Panc1 (cell line): ENCODE results near the gene DGLUCY. TPM values are rescaled to one million over a fixed set of nuclear protein-coding genes. Genes with fewer than 3 reads are reported as not detected.

Source experiments
- ATAC-seq: fragments of 200-7000 bp; cut with Tn5 transposase; 2 replicates; pipeline ENCODE4 v1.9.1; 2020; ENCODE audit warnings: mild to moderate bottlenecking, moderate library complexity
- BruUV-seq: library from RNA; stranded (reverse); fragments of 400-500 nt; replicated peaks from 2 replicates; lab custom pipeline; 2021; lab: Mats Ljungman, UMichigan
- CTCF ChIA-PET: fragments of 300-600 bp; sonication (Branson Sonifier 250); formaldehyde crosslinking; loops from one replicate; lab custom pipeline; 2022; ENCODE audit warnings: antibody characterized with exemption; lab: Charles Lee
- POLR2A ChIA-PET: fragments of 300-600 bp; sonication (Branson Sonifier 250); formaldehyde crosslinking; loops from one replicate; lab custom pipeline; 2022; ENCODE audit warnings: antibody characterized with exemption; lab: Charles Lee
- DNase-seq: peaks from one replicate; pipeline ENCODE4 v3.0.0-alpha.2; 2010; ENCODE audit warnings: low read depth, low spot score
- H3K27ac ChIP-seq: 2 replicates; pipeline ENCODE4 v1.5.1; 2011; ENCODE audit warnings: mild to moderate bottlenecking, low read length, inconsistent platforms
- H3K27me3 ChIP-seq: fragments of 200-500 bp; sonication (Bioruptor generic); 2 replicates; pipeline ENCODE4 v1.6.0; 2014; ENCODE audit warnings: low read length, inconsistent platforms; ENCODE audit not compliant: control insufficient read depth, insufficient read depth
- H3K36me3 ChIP-seq: fragments of 200-500 bp; sonication (Bioruptor generic); 2 replicates; pipeline ENCODE4 v1.5.1; 2014; ENCODE audit warnings: inconsistent platforms, mild to moderate bottlenecking, low read length, moderate library complexity; ENCODE audit not compliant: control insufficient read depth, insufficient read depth
- H3K4me1 ChIP-seq: 2 replicates; pipeline ENCODE4 v1.5.1; 2011; ENCODE audit warnings: inconsistent platforms, mild to moderate bottlenecking, low read length, moderate library complexity; ENCODE audit not compliant: control insufficient read depth, insufficient read depth
- H3K4me3 ChIP-seq, 2 experiments: 2 replicates each; pipeline ENCODE4 v1.5.1; 2011 to 2012; ENCODE audit warnings: low read depth in 2 of 2, low read length in 2 of 2, mild to moderate bottlenecking in 2 of 2, inconsistent platforms in 1 of 2, moderate library complexity in 1 of 2
- H3K9me3 ChIP-seq: fragments of 200-500 bp; sonication (Bioruptor generic); 2 replicates; pipeline ENCODE4 v1.5.1; 2014; ENCODE audit warnings: low read depth, mild to moderate bottlenecking, inconsistent platforms, low read length, moderate library complexity; ENCODE audit not compliant: control insufficient read depth, insufficient read depth
- CTCF ChIP-seq: fragments of 450-650 bp; IDR thresholded peaks from 2 replicates; pipeline ENCODE4 v1.5.1; 2017; ENCODE audit warnings: mild to moderate bottlenecking
- POLR2AphosphoS5 ChIP-seq: IDR thresholded peaks from 2 replicates; pipeline ENCODE4 v1.6.1; 2012; ENCODE audit warnings: mild to moderate bottlenecking, low read depth, low read length, moderate library complexity
- SIN3A ChIP-seq: IDR thresholded peaks from 2 replicates; pipeline ENCODE4 v1.6.1; 2012; ENCODE audit warnings: low read depth, mild to moderate bottlenecking, low read length, moderate library complexity, borderline replicate concordance; ENCODE audit not compliant: insufficient read depth
- TCF7L2 ChIP-seq: IDR thresholded peaks from 2 replicates; pipeline ENCODE4 v1.6.1; 2011; ENCODE audit warnings: mild to moderate bottlenecking, low read depth, low read length, inconsistent platforms
- in situ Hi-C: cut with HindIII; loops from 2 replicates; pipeline ENCODE4 v1.10.0; 2016; ENCODE audit warnings: low sequenced_read_pairs, low pct_unique_long_range_greater_than_20kb
- intact Hi-C: fragments of 100-400 bp; cut with micrococcal nuclease; formaldehyde crosslinking; loops from one replicate; pipeline ENCODE4 v1.10.0; 2022; ENCODE audit not compliant: unreplicated experiment
- total RNA-seq: library from RNA; stranded (reverse); gene quantifications from one replicate; pipeline ENCODE4 v1.2.1, GENCODE V29; 2021; ENCODE audit not compliant: unreplicated experiment
- TF ChIP-seq, protein P1 (sequence below), 2 experiments: IDR thresholded peaks; 2 replicates each; pipeline ENCODE4 v1.6.1; 2011 to 2012; ENCODE audit warnings: low read depth in 2 of 2, control low read depth in 1 of 2, low read length in 1 of 2, mild to moderate bottlenecking in 1 of 2, moderate library complexity in 1 of 2; ENCODE audit not compliant: insufficient read depth in 1 of 2

The DGLUCY gene
- total RNA-seq, 1 experiment from 2014 or later = 21.3 TPM

GRCh38 chr14:91257328-91258010, 143.6 kb downstream of the DGLUCY start:
- TF ChIP-seq TCF7L2 = no peak
- TF ChIP-seq CTCF = no peak
- TF ChIP-seq, protein P1, sequence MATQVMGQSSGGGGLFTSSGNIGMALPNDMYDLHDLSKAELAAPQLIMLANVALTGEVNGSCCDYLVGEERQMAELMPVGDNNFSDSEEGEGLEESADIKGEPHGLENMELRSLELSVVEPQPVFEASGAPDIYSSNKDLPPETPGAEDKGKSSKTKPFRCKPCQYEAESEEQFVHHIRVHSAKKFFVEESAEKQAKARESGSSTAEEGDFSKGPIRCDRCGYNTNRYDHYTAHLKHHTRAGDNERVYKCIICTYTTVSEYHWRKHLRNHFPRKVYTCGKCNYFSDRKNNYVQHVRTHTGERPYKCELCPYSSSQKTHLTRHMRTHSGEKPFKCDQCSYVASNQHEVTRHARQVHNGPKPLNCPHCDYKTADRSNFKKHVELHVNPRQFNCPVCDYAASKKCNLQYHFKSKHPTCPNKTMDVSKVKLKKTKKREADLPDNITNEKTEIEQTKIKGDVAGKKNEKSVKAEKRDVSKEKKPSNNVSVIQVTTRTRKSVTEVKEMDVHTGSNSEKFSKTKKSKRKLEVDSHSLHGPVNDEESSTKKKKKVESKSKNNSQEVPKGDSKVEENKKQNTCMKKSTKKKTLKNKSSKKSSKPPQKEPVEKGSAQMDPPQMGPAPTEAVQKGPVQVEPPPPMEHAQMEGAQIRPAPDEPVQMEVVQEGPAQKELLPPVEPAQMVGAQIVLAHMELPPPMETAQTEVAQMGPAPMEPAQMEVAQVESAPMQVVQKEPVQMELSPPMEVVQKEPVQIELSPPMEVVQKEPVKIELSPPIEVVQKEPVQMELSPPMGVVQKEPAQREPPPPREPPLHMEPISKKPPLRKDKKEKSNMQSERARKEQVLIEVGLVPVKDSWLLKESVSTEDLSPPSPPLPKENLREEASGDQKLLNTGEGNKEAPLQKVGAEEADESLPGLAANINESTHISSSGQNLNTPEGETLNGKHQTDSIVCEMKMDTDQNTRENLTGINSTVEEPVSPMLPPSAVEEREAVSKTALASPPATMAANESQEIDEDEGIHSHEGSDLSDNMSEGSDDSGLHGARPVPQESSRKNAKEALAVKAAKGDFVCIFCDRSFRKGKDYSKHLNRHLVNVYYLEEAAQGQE (IDR thresholded peaks at IDR 0.05; ENCODE audit: insufficient read depth in 1 of 2, low read depth in 2 of 2, low read length in 1 of 2) = no peak
- no peak for TF ChIP-seq SIN3A
- no peak for TF ChIP-seq POLR2AphosphoS5
- intact Hi-C loops (no loop called here), in situ Hi-C loops (no loop called here)
- H3K27ac ChIP-seq = no peak overlapping the region
- CTCF ChIA-PET = interaction anchor here (0.6 kb wide), 1 partner anchor 29 kb away, joined by 3 read pairs; no protein-coding TSS in a partner anchor
- no peaks in the 10 kb centered on the region for H3K4me1 ChIP-seq
- no peaks in the 10 kb centered on the region for H3K36me3 ChIP-seq
- DNase-seq (no peak), ATAC-seq (no peak)
- H3K9me3 ChIP-seq = no peaks in the 10 kb centered on the region
- no peak overlapping the region for H3K4me3 ChIP-seq
- POLR2A ChIA-PET = no interaction called here
- no peaks in the 10 kb centered on the region for H3K27me3 ChIP-seq
- BruUV-seq = no TSS peak

- no peaks in the 10 kb centered on the region for H3K36me3 ChIP-seq
- CTCF ChIA-PET = interaction anchor here (0.6 kb wide), 1 partner anchor 28 kb away, joined by 3 read pairs; no protein-coding TSS in a partner anchor
Observed at GRCh38 chr14:91258011-91258618, 144.2 kb downstream of the DGLUCY start.

More at GRCh38 chr14:91258011-91258618, 144.2 kb downstream of the DGLUCY start:
- intact Hi-C loops = no loop called here
- no peaks in the 10 kb centered on the region for H3K27me3 ChIP-seq
- no peak overlapping the region for H3K4me3 ChIP-seq
- ATAC-seq = no peak
- no peaks in the 10 kb centered on the region for H3K9me3 ChIP-seq
- no TSS peak for BruUV-seq
- no peaks in the 10 kb centered on the region for H3K4me1 ChIP-seq
- in situ Hi-C loops = no loop called here
- DNase-seq = no peak
- TF ChIP-seq POLR2AphosphoS5 (no peak), CTCF (no peak), SIN3A (no peak), TCF7L2 (no peak)
- TF ChIP-seq, protein P1 (IDR thresholded peaks at IDR 0.05; ENCODE audit: insufficient read depth in 1 of 2, low read depth in 2 of 2, low read length in 1 of 2) = no peak
- POLR2A ChIA-PET = no interaction called here
- H3K27ac ChIP-seq = no peak overlapping the region
